ENCODE data around the gene IMPDH1.

GRCh38 chr7:128437426-128438332 lies 27.9 kb upstream of the IMPDH1 start:
- TF ChIP-seq CTCF (IDR thresholded peaks at IDR 0.05) (no peak), POLR2A (IDR thresholded peaks at IDR 0.05) (no peak)
